HG03066 (cell line): ENCODE measurements around the gene TMEM38B.
A peak's percentile ranks its signal among the peaks of the same experiment; 100 is the strongest.

ENCODE experiments used
- ATAC-seq: cut with Tn5 transposase; IDR thresholded peaks from one replicate; pipeline ENCODE4 v1.9.1; 2021; ENCODE audit warnings: low read depth; ENCODE audit not compliant: unreplicated experiment

TMEM38B gene, protein sequence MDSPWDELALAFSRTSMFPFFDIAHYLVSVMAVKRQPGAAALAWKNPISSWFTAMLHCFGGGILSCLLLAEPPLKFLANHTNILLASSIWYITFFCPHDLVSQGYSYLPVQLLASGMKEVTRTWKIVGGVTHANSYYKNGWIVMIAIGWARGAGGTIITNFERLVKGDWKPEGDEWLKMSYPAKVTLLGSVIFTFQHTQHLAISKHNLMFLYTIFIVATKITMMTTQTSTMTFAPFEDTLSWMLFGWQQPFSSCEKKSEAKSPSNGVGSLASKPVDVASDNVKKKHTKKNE

DNA sequence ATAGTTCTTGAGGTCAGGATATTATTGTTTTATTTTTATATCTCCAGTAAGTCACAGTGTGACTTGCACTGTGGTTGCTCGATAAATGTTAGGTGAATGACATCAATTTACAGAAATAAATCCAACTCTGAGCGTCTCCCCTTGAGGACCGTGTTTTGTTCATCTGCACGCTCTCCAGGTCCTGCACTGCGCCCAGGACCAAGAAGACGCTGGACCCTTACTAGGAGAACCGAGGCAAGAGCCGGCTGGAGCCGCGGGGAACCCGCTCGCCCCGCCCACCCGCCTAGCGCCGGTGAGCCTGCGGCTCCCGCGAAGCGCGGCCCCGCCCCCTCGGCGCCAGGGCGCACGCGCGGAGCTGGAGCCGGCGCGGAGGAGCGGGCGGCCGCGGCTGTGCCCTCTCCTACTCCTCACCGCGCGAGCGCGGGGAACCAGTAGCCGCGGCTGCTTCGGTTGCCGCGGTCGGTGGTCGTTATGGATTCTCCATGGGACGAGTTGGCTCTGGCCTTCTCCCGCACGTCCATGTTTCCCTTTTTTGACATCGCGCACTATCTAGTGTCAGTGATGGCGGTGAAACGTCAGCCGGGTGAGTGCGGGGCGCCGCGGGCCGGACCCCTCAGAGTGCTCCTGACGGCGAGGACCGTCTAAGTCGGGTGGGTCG is at the start of gene TMEM38B:
Gene TMEM38B (plus strand): TSS at position 352 of the 658 bp plus-strand sequence. CDS start 120 bp downstream, at position 472.
- peak; percentile 73 for ATAC-seq

DNA sequence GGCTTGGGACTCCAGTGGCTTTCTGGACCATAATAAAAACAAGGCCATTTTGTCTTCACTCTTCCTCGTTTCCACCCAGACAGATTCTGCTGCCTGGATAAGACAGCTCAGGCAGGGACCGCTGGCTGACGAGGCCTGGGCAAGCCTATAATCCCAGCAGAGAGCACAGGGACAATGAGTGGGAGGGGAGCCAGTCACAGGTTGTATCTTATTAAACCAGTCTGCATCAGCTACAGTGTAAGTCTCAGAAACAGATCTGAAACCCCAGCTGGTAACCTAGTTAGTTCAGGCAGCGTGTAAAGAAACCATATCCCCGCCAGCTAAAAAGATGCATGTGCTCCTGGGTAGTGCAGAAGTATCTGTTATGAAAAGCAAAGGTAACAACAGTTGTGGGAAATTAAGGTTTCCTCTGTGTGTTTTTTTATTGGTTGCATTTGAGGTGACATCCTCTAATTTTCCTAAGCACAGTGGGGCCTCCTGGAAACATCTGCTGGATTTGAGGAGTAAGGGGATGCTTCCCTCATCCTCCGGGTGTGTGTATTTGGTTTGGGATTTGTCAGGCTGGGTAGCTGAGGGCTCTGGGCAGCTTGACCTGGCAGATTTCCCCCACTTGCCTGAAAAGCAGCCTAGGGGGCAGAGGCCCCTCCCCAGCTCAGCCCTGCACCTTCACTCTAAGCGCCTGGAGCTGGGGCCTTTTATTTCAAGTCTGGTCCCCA is 47.3 kb upstream of the TMEM38B start:
- no peak for ATAC-seq

DNA sequence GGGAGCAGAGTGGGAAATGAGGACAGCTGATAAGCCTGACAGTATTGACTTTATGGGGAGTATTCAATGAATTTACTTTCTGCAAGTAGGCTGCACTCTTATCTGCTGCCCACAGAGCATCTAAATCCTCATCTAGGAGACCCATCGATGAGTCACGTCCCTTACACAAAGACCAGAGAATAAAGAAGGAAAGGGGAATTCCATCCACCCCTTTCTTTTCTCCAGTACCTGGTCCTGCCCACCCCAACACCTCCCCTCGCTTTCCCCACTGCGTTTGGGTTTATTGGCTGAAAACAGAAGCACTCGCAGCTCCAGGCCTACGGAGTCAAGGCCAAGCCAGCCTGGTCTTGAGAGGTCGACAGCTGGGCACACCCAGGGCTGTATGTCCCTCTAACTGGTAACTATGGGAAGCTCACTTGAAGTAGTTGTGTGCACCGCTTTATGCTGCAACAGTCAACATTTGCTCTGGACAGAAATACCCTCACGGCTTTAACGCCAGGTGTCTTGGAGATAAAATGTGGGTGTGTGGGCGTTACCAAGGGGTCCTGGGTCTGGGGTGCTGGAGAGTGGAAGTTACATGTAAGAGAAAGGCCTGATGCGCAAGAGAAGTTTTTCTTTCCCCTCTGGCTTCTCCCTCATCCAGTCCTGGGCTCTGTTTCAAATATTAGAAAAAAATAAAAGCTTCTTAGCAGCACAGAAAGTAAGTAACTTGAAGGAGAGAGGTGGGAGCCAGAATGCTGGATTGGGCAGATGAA is 46.6 kb upstream of the TMEM38B start:
- no peak for ATAC-seq

DNA sequence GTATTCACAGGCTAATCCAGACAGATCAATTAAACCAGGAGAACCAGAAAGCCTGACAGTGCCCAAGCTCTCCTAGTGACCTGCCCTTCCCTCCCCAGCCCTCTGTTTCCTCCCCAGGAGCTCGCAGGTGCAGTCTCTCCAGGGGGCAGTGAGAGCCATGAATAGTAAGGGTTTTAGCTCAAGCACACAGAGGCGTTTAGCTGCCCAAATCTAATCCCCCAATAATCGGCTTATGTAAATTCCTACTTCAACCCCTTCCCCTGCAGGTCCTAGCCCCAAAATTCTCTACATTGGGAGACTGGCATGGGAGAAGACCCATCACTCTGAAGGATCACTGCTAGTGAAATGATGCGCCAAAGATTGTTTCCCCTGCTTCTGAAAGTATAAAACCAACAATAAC is 42.5 kb upstream of the TMEM38B start:
- no peak for ATAC-seq

DNA sequence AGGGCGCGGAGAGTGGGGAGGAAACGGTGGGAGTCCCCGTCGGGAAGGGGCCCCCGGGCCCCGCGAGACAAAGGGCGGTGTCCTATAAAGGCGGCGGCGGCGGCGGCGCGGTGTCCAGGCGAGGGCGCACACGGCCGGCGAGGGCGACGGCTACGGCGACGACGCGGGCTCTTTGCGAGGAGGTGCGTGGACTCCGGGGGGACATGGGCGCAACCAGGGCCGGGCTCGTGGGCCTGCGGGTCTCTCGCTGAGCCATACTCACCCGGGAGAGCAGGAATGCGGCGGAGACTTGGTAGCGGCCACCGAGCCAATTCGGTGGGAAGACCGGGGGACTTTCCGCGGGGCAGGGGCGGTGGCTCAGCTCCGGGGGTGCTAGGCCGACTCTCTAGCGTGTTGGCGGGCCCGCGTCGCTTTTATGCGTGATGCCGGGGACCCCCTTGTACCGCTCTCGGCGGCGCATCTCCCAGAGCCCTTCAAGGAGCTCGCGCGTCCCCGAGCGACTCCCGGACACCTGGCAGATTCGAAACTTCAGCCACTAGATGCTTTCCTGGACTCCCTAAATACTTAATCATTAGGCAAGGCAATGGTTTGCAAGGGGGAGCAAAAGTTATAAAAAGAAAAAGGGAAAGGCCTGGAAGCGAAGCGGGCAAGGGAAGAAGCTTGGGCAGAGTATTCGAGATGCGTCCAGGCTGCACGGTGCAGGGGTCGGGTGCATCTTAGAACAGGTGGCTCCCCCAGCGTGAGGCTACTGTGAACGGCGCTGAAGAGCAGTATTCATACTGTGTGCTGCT is 38.0 kb upstream of the TMEM38B start:
- peak; percentile 58 for ATAC-seq

DNA sequence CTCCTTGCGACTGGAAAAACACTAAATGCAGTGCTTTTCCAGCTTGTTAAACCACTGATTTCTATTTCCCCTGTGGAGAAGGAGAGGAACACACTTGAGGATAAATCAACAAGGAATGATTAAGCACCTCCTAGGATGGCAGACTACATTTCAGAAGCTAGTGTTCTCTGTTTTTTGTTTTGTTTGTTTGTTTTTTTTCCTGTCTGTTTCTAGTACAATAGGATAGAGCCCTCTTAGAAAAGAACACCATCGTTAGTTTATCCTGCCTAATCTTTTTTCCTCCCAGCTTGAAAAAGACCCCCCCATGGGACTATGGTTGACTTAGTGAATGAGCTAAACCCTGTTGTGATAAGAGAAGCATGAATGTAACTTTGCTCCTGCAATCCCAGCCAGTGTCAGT is 36.0 kb upstream of the TMEM38B start:
- ATAC-seq = no peak

DNA sequence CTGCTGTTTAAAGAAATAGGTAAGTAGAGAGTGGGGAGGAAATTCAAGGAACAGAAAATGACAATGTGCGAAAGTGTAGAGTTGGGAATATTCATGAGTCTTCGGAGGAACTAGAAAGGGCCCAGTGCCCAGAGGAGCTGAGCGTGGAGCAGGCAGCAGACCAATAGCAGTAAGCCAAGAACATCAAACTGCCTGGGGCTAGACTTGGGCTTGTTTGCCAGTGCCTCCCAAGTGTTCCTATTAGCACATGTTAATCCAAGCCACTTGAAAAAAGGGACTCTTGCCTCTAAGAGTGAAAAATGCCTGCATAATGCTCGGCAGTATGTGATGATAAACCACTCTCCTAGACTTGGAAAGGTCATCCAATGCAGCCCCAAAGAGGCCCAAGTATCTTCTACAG is 33.3 kb upstream of the TMEM38B start:
- no peak for ATAC-seq

DNA sequence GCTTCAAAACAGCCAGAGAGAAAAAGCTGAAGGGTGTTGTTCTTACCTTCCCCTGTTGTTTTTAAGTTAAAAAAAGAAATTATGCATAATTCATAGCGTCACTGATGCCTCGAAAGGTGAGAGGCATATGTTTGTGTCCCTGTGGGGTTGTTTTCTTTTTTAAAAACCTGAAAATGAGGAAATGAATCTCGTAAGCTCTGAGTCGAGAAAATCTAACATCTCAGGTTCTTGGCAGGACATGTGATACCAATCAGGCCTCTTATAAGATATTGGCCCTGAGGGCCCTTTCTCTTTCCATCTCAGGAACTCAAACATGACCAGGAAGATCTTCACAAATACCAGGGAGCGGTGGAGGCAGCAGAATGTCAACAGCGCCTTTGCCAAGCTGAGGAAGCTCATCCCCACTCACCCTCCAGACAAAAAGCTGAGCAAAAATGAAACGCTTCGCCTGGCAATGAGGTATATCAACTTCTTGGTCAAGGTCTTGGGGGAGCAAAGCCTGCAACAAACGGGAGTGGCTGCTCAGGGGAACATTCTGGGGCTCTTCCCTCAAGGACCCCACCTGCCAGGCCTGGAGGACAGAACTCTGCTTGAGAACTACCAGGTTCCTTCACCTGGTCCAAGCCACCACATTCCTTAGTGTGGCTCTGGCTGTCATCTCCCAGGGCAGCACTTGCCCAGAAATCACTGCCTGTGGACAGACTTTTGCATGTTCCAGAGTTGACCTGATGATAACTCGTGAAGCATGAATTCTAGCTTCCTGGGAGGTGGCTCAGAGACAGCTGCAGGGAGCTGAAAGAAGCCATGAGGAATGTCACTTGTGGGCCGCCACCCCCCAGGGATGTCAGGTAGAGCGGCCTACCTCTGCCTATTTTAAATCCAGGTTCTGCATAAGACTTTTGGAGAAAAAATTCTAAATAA is 31.9 kb upstream of the TMEM38B start, which contains the start of gene TAL2:
Gene TAL2 (plus strand): TSS at position 274 of the 921 bp plus-strand sequence. CDS start 40 bp downstream, at position 314.
- peak; percentile 79 for ATAC-seq

DNA sequence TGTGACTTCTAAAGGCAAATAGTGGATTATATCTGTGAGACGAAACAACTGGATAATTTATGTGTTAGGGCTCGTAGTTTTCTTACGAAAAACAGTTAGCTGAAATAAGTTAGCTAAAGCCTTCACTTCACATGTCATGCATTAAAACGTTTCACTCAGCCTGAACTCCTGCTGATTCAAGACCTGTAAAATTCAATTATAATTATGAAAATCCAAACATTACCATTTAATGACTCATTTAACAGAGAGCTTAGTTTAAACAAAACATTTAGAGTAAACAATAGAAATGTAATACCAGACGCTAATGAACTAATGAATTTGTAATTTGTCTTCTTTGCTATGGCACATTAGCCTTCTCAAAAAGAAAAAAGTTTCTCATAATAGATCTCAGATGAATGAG is 30.4 kb upstream of the TMEM38B start:
- ATAC-seq = no peak

DNA sequence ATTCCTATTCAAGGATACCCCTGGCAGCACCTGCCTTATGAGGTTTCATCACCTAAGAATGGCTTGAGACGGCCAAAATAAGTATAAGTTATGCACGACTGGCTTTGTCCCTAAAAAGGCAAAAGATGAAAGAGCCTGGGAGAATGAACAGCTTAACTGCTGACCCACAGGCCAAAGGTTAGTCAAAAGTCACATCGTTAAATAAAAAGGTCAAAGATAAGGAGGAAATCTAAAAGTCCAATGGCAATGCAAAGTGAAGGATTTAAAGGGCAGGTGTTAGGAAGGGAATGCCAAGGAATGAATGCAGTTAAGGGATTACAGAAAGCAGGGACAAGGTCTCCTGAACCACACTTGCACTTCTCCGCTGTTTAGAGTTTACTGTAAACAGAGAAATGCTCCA is 26.5 kb upstream of the TMEM38B start:
- no peak for ATAC-seq

DNA sequence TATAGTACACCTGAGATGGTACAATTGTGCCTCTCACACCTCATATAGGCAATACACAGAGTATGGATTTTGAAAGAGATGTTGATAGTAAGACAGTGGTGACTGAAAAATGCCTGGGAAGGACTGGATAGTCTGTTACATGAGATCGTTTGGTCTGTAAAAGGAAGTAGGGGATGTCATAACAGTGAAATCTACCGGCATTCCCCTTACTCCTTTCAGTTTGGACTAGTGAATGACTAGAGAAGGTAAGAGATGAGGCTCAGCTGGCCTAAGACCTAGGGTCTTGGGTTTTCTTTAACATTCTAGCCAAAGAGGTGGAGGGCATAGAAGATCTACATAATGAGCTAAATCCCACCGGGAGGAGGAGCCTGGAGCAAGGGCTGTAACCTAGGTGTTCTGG is 24.0 kb upstream of the TMEM38B start:
- ATAC-seq = no peak

DNA sequence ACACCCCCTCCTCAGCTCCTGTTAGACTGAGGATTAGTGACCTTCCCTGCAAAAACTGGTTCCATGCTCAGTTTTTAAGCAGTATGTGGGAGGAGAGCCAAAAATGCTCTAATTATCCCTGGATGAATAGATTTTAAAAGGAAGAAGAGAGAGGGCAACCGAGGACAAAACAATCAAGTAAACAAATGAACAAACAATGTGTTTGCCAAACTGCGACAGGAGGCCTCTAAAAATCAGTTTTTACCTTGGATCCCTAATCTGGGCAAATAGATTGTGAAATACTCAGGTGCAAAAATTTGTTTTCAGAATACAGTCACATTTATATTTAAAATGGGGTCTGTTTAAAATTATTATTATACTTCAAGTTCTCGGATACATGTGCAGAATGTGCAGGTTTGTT is 23.6 kb upstream of the TMEM38B start:
- no peak for ATAC-seq

DNA sequence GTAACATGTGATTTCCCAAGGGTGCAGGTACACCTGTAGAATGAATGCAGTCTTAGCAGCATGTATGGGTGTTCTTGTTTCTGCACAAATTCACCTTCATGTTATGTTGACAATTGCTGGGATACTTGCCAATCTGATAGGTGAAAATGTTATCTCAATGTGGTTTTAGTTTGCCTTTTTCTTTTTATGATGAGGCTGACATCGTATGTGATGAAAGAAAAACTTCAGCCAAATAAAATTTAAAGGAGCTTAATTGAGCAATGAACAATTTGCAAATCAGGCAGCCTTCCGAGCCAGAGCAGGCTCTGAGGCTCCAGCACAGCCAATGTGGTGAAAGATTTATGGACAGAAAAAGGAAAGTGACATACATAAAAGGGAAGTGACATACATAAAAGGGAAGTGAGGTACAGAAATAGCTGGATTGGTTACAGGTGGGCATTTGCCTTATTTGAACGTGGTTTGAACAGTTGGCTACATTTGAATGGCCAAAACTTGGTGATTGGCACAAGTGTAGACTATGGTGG is 21.6 kb upstream of the TMEM38B start:
- no peak for ATAC-seq

DNA sequence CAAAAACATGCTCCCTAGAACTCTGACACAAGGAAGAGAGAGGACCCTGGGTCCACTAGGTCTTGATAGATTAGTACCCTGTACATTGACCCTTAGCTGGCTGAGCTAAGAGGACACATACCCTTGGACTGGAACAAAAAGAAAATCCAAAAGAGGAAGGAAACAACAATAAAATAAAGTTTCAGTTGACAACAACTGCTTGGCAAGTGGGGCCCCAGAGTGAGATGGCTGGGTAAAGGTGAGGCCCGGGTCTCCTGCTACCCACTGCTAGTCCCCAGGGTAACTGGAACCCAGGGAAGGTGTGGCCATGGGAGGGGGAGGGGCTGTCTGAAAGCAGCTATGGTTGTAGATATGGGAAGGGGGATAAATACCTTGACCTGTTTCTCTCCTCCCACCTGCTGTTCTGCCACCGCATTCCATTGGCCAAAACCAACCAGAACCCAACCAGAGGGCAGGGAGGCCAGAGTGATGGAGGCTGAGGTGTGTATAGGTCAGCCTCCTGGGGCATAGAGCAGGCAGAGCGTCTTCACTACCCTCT is 20.4 kb upstream of the TMEM38B start:
- ATAC-seq = no peak

DNA sequence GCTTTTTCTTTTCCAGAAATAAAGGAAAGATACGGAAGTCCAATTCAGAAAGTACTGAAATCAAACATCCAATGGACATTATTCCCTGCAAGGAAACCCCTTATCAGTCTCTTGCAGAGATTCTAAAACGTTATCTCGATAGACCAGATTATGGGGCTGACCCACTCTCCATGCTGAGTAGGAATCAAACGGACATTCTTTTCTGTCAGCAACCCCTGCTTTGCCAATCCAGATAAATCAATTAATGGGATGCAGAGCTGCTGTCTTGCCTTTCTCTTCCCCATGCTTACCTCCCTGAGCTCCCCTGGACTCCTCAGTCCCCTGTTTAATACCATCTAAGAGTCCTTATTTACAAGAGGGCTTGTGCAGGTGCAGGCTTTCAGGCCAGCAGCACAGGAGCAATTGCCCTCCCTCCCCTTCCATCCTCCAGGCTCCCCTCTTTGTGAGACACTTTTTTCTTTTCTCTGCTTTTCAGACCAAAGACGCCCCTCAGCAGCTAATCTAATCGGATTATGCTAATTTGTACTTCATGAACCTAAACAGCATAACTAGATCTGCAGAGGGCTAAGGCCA is 17.9 kb upstream of the TMEM38B start:
- ATAC-seq = no peak

DNA sequence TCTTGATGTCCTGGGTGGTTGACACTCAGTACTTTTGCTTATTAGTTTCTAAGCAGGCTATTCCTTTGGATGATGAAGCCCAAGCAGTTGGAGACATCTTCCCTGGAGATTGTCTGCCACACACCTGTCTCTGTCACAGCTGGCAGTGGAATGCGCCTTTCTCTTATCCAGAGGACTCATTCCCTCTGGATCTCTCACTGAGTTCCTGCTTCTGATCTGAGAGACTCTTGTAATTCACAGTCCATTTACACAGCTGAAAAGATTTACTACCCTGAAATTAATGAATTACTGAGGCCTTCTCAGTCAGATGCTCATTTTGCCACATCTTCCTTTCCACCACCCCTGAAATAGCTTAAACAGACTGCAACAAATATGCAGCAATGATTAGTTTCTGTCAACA is 16.2 kb upstream of the TMEM38B start:
- no peak for ATAC-seq

DNA sequence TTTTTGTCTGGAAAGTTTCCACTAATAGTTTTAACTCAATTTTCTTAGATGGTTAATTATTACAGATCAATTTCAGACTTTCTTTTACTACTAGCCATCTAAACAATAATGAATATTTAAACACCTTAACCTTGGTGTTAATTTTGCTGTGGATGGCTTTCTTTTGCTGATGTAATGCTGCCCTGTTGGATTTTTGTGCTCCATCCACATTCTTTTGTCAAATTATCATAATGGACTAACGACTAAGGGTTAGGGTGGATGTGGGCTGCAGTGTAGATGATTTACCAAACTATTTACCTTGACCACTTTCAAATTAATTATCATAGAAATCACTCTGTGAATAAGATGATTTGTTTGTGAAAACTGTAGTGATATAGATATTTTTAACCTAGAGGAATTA is 15.6 kb upstream of the TMEM38B start:
- ATAC-seq = no peak
